HL-60 (cell line): ENCODE measurements around the gene PAGE4.

Source experiments
- CTCF ChIP-seq: IDR thresholded peaks from one replicate; pipeline ENCODE4 v1.5.1; 2011; ENCODE audit warnings: low read length, control low read depth, inconsistent platforms; ENCODE audit not compliant: insufficient read depth
- GABPA ChIP-seq: IDR thresholded peaks from 2 replicates; pipeline ENCODE4 v1.6.1; 2012; ENCODE audit warnings: low read depth
- POLR2AphosphoS5 ChIP-seq: IDR thresholded peaks from 2 replicates; pipeline ENCODE4 v1.6.1; 2012; ENCODE audit warnings: low read depth
- REST ChIP-seq: IDR thresholded peaks from 2 replicates; pipeline ENCODE4 v1.6.1; 2012; ENCODE audit warnings: low read depth; ENCODE audit not compliant: insufficient replicate concordance

- TF ChIP-seq CTCF (no peak), POLR2AphosphoS5 (no peak), REST (no peak), GABPA (no peak)
Measured at GRCh38 chrX:49812177-49812576, 16.9 kb upstream of the PAGE4 start.
